HG03175 (cell line): ENCODE results near the gene AKAP4.
A peak's percentile ranks its signal among the peaks of the same experiment; 100 is the strongest.

Experiments used
- ATAC-seq: cut with Tn5 transposase; IDR thresholded peaks from one replicate; pipeline ENCODE4 v1.9.1; 2021; ENCODE audit warnings: mild to moderate bottlenecking, moderate library complexity; ENCODE audit not compliant: unreplicated experiment

AKAP4 gene

GRCh38 chrX:50200907-50201306 is at the start of gene AKAP4:
AKAP4 (minus strand) TSS chrX:50201007; CDS start chrX:50200889, 118 bp downstream.
- no peak for ATAC-seq

GRCh38 chrX:50211510-50211909 is 10.7 kb upstream of the AKAP4 start:
- ATAC-seq, result no peak

- ATAC-seq, result no peak
Measured at GRCh38 chrX:50206753-50207152, 5.9 kb upstream of the AKAP4 start.

- ATAC-seq, result peak; percentile 99
Measured at GRCh38 chrX:50204364-50204899, 3.6 kb upstream of the AKAP4 start, which contains the start of gene CCNB3. CCNB3 (plus strand) TSS chrX:50204765; CDS start chrX:50285164, 80,399 bp downstream.

GRCh38 chrX:50202539-50202938 is 1.7 kb upstream of the AKAP4 start:
- ATAC-seq, result no peak

- no peak for ATAC-seq
Measured at GRCh38 chrX:50198348-50198747, 2.5 kb downstream of the AKAP4 start.

GRCh38 chrX:50188859-50189600 is 11.8 kb downstream of the AKAP4 start:
- no peak for ATAC-seq

- ATAC-seq, result no peak
Measured at GRCh38 chrX:50183891-50184290, 16.9 kb downstream of the AKAP4 start.

GRCh38 chrX:50180073-50180940 is 20.5 kb downstream of the AKAP4 start:
- ATAC-seq, result peak; percentile 46

GRCh38 chrX:50169717-50170116 is 31.1 kb downstream of the AKAP4 start:
- ATAC-seq, result no peak

GRCh38 chrX:50168241-50168687 is 32.5 kb downstream of the AKAP4 start:
- peak; percentile 59 for ATAC-seq

GRCh38 chrX:50167366-50167765 is 33.4 kb downstream of the AKAP4 start:
- no peak for ATAC-seq

- no peak for ATAC-seq
Measured at GRCh38 chrX:50165727-50166126, 35.1 kb downstream of the AKAP4 start.

- ATAC-seq, result no peak
Measured at GRCh38 chrX:50161127-50161526, 39.7 kb downstream of the AKAP4 start.

- no peak for ATAC-seq
Measured at GRCh38 chrX:50158593-50158992, 42.2 kb downstream of the AKAP4 start.

- ATAC-seq, result no peak
Measured at GRCh38 chrX:50157545-50158135, 43.2 kb downstream of the AKAP4 start.

GRCh38 chrX:50154429-50154828 is 46.4 kb downstream of the AKAP4 start:
- no peak for ATAC-seq

- no peak for ATAC-seq
Measured at GRCh38 chrX:50152456-50152855, 48.4 kb downstream of the AKAP4 start.

GRCh38 chrX:50147972-50148371 is 52.8 kb downstream of the AKAP4 start:
- no peak for ATAC-seq
